GM19468 (cell line): ENCODE measurements around the gene CCDC110.
"Not testable (repeated sequence)": the region's sequence is repeated elsewhere in the genome, so short reads cannot be mapped to it uniquely, and the experiment has no call there.

ENCODE experiments used
- ATAC-seq: cut with Tn5 transposase; IDR thresholded peaks from one replicate; pipeline ENCODE4 v1.9.1; 2021; ENCODE audit warnings: mild to moderate bottlenecking, moderate library complexity, moderate number of reproducible peaks; ENCODE audit not compliant: unreplicated experiment; ENCODE audit errors: extremely low read depth

Gene CCDC110

GRCh38 chr4:185471235-185472102 is at the start of gene CCDC110:
Gene CCDC110, minus strand, starts transcription at chr4:185471733. Its CDS starts 50 bp downstream, at chr4:185471683.
- peak; percentile 89 for ATAC-seq

GRCh38 chr4:185520119-185520518 is 48.6 kb upstream of the CCDC110 start:
- no peak for ATAC-seq

GRCh38 chr4:185518494-185518893 is 47.0 kb upstream of the CCDC110 start:
- ATAC-seq = no peak

- no peak for ATAC-seq
Observed at GRCh38 chr4:185518069-185518468, 46.5 kb upstream of the CCDC110 start.

- ATAC-seq = no peak
Observed at GRCh38 chr4:185515248-185515647, 43.7 kb upstream of the CCDC110 start.

GRCh38 chr4:185514182-185514697 is 42.7 kb upstream of the CCDC110 start:
- no peak for ATAC-seq

- ATAC-seq = no peak
Observed at GRCh38 chr4:185513489-185514181, 42.1 kb upstream of the CCDC110 start.

GRCh38 chr4:185512516-185512915 is 41.0 kb upstream of the CCDC110 start:
- no peak for ATAC-seq

GRCh38 chr4:185511243-185511642 is 39.7 kb upstream of the CCDC110 start:
- not testable (repeated sequence) for ATAC-seq

- no peak for ATAC-seq
Observed at GRCh38 chr4:185510806-185511205, 39.3 kb upstream of the CCDC110 start.

- no peak for ATAC-seq
Observed at GRCh38 chr4:185508181-185508580, 36.6 kb upstream of the CCDC110 start.

GRCh38 chr4:185506422-185506821 is 34.9 kb upstream of the CCDC110 start:
- no peak for ATAC-seq

- ATAC-seq = no peak
Observed at GRCh38 chr4:185504098-185505047, 32.8 kb upstream of the CCDC110 start.

- no peak for ATAC-seq
Observed at GRCh38 chr4:185502386-185502785, 30.9 kb upstream of the CCDC110 start.

- ATAC-seq = no peak
Observed at GRCh38 chr4:185500576-185500975, 29.0 kb upstream of the CCDC110 start.

- ATAC-seq = no peak
Observed at GRCh38 chr4:185500035-185500434, 28.5 kb upstream of the CCDC110 start.

GRCh38 chr4:185488650-185489049 is 17.1 kb upstream of the CCDC110 start:
- ATAC-seq = no peak

- ATAC-seq = no peak
Observed at GRCh38 chr4:185481401-185481800, 9.9 kb upstream of the CCDC110 start.

GRCh38 chr4:185480016-185480732 is 8.6 kb upstream of the CCDC110 start:
- ATAC-seq = no peak
